GDM1 (cell line): ENCODE measurements around the gene UGT3A1.
"Not testable (repeated sequence)": the region's sequence is repeated elsewhere in the genome, so short reads cannot be mapped to it uniquely, and the experiment has no call there.

Experiments used
- DNase-seq: peaks from one replicate; lab custom pipeline; 2025; lab: John Stamatoyannopoulos, UW

Gene UGT3A1, protein sequence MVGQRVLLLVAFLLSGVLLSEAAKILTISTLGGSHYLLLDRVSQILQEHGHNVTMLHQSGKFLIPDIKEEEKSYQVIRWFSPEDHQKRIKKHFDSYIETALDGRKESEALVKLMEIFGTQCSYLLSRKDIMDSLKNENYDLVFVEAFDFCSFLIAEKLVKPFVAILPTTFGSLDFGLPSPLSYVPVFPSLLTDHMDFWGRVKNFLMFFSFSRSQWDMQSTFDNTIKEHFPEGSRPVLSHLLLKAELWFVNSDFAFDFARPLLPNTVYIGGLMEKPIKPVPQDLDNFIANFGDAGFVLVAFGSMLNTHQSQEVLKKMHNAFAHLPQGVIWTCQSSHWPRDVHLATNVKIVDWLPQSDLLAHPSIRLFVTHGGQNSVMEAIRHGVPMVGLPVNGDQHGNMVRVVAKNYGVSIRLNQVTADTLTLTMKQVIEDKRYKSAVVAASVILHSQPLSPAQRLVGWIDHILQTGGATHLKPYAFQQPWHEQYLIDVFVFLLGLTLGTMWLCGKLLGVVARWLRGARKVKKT

GRCh38 chr5:35990941-35991611, at the start of gene UGT3A1:
Gene UGT3A1 (minus strand): TSS chr5:35991390. CDS start chr5:35991240, 150 bp downstream.
- no peak for DNase-seq

DNA sequence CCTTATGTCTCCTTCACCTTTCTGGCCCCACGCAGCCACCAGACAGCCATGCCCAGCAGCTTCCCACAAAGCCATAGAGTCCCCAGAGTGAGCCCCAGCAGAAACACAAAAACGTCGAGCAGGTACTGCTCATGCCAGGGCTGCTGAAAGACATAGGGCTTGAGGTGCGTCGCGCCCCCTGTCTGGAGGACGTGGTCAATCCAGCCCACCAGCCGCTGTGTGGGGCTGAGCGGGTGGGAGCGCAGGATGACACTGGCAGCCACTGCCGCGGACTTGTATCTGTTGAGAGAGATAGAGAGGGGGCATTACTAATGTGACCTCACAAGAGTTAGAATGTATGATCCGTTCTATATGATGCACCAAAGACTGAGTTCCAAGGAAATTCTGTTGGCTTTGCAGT, 44.5 kb upstream of the UGT3A1 start:
- no peak for DNase-seq

- DNase-seq = not testable (repeated sequence)
Observed at GRCh38 chr5:36034536-36035134, 43.4 kb upstream of the UGT3A1 start.

DNA sequence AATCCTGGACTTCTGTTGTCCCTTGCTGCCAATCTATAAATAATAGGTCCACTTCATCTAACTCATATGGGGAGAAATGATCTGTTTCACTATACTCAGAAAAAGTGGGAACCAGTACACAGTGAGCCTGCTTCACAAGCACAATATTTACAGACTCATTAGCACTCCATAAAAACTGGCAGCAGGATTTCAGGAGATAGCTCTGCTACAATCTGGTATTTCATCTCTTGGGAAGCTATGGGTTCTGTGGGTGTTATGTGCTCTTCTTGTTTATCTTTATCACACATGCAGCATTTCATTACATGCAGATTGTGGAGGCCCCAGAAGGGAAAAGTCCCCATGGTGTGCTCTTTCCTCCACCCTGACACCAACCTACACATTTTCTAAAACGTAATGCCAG, 42.3 kb upstream of the UGT3A1 start:
- no peak for DNase-seq

GRCh38 chr5:36033047-36033446, 41.9 kb upstream of the UGT3A1 start:
- no peak for DNase-seq

DNA sequence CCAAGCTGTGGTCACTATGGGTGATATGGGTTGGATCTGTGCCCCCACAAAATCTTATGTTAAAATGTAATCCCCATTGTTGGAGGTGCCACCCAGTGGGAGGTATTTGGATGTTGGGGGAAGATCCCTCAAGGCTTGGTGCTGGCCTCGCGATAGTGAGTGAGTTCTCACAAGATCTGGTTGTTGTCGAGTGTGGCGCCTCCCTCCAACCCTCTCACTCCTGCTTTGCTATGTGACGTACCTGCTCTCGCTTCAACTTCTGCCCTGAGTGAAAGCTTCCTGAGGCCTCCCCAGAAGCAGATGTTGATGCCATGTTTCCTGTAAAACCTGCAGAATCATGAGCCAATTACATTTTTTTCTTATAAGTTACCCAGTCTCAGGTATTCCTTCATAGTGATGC, 40.0 kb upstream of the UGT3A1 start:
- no peak for DNase-seq

DNA sequence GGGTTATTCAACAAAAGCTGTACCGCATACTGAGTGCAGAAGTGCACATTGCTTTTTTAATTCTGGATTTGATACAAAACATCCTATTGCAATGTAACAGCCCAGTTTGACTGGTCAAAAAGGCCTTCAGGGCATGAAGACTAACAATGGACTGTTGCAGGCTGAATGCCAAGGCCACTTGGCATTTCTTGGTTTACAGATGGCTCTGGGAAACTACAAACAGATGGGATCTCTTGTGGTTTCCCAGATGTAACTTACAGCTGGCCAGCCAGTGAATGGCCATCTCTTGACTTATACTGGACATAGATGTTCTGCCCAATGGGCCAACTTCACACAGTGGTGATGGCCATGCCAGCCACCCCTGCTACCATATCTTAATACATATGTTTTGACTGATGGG, 38.7 kb upstream of the UGT3A1 start:
- no peak for DNase-seq

DNA sequence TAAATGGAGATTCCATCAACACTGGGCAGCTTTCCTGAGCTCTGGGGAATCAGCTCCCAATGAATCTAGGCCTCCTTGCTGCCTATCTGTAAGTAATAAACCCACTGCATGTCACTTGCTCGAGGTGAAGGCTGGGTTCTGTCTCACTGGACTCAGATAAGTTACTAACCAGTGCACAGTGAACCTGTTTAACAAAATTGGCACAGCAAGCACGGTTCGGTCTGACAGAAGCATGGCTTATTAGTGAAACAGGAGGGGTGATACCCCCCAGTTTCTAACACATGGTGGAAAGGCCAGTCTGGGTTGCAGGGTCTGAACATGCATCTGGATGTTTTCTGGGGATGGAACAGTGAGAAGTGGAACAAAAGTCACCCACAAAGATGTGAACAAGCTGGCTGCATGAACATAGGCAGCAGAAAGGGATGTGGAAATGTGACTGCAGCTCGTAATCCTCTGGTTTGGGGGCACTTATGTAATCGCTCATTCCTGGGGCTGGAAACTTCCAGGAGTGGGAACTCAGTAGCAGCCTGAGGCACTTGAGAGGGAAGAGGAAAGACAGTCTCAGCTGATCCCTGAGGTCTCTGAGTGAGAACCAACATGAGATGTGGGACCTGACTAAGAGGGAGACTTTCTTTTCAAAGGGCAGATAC, 37.8 kb upstream of the UGT3A1 start:
- no peak for DNase-seq

DNA sequence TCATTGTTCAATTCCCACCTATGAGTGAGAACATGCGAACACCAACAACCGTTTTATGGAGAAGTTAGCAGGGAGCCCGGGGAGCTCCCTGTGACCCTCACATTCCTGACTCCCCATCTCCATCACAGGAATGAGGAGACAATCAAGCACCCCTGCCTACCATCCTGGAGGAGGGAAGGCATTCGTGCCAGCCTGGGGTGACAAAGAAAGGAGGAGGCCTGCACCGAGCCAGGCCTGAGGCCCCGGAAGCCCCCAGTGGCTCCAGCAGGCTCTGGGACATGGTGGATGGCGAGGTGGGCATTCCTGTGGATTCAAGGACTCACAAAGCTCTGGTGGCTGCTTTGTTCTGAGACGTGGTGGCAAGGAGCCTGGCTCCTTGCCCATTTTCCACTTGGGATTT, 36.5 kb upstream of the UGT3A1 start:
- DNase-seq = no peak

DNA sequence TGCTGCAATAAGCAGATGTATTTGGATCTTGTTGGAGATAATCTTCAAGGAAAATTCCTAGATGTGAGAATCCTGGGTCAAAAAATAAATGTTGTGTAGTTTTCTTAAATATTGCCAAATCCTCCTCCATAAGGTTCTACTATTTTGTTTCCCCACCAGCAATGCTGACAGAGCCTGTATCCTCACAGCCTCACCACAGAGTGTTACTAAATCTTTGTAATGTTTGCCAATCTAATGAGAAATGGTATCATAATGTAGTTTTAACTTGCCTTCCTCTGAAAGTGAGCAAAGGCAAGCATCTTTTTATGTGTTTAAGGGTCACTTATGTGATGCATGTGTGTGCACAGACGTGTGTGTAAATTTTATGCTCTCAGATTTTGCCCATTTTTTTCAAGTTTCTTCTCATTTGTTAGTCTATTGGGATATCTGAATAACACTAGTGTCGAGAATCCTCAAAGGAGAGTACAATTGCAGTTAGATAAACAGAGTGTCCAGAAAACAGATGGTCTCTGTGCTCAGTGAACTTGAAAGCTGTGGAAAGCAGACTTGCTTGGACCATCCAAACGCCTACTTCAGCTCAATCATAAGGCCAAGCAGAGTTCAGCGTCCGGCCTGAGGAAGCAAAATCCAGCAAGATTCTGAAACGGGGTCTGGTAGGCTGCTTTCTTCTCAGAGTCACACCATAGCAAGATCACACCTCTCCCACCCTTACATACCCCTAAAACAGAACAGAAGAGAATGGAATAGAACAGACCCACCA, 35.7 kb upstream of the UGT3A1 start:
- no peak for DNase-seq

DNA sequence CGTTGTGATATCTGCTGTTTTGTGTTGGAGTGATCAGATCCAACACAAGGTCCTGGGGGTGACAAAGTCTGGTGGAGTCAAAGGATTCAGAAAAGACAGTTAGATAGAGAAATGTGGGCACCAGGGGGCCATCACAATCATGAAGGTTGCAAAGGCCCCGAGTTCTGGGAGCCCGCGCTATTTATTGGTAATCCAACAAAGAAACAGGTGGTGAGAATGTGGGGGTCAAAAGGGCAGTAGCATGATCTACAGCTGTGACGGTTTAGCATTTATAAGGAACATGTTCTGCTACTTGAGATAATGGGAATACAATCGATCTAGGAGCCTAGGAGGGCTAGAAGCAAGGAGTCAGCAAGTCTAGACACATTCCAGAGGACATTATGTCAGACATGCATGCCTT, 31.1 kb upstream of the UGT3A1 start:
- DNase-seq = not testable (repeated sequence)

DNA sequence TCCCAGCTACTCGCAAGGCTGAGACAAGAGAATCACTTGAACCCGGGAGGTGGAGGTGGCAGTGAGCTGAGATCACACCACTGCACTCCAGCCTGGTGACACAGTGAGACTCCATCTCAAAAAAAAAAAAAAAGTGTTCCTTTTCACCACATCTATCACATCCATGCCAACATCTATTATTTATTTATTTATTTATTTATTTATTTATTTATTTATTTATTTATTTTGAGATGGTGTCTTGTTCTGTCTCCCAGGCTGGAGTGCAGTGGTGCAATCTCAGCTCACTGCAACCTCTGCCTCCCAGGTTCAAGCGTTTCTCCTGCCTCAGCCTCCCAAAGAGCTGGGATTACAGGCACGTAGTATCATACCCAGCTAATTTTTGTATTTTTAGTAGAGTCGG, 28.4 kb upstream of the UGT3A1 start:
- DNase-seq = not testable (repeated sequence)

DNA sequence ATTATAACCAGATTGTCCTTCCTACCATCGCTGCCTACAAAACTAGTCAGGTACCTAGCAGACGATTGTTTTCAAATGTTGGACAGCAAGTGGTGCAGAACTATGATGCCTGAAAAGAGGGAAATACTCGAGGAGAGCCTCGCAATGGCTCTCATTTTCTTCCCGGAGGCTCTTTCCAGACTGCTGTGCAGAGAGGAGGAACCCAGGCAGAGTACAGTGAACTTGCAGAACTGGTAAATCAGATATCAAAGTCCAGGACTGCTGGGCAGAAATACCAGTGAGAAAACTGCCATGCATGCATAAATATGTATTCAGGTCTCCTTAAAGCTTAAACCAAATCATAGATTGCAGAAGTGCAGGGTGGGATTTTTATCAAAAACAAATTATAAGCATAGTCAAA, 26.4 kb upstream of the UGT3A1 start:
- no peak for DNase-seq

DNA sequence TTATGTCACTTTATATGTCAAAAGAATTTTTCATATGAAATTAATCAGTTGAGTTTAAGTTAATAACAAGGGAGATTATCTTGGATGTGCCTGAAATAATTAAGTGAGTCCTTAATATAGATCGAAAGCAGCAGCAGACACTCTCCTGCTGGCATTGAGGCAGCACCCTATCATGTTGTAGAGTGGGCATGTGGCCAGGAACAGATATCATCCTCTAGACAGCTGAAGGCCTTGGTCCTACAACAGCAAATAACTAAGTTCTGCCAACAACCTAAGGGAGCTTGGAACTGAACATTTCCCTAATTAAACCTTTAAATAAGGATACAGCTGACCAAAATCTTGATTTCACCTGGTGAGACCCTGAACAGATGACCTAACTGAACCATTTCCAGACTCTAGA, 25.8 kb upstream of the UGT3A1 start:
- DNase-seq = no peak

GRCh38 chr5:36013182-36013581, 22.0 kb upstream of the UGT3A1 start:
- no peak for DNase-seq

DNA sequence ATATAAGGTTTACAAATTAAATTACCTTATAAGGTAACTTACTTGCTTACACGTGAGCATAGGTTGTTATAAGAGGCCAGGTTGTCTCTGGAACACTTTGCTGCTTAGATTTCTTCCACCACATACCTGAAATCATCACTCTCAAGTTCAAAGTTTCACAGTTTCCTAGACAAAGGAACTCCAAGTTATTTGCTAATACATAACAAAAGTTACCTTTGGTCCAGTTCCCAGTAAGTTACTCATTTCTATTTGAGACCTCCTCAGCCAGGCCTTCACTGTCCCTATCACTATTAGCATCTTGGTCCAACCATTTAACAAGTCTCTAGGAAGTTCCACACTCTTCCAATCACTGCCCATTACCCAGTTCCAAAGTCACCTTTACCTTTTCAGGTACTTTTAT, 18.5 kb upstream of the UGT3A1 start:
- DNase-seq = no peak

GRCh38 chr5:36007366-36007765, 16.2 kb upstream of the UGT3A1 start:
- DNase-seq = no peak

- DNase-seq = no peak
Observed at GRCh38 chr5:36006163-36006562, 15.0 kb upstream of the UGT3A1 start.

- DNase-seq = no peak
Observed at GRCh38 chr5:36001032-36001431, 9.8 kb upstream of the UGT3A1 start.

DNA sequence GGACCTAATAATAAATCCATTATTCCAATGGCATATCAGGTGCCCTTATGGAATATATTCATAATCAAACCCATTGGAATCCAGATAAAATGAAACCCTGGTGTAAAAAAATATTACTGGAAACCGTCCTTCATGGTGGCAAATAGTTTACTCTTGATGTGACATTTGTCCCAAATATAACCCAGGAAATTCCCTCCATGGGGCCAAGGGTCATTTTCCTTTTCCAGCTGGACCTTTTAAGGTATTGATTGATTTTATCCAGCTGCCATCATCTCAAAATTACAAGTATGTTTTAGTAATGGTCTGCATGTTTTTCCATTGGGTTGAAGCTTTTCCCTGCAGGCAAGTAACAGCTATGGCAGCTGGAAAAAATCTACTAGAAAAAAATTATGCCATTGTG, 8.4 kb upstream of the UGT3A1 start:
- no peak for DNase-seq

DNA sequence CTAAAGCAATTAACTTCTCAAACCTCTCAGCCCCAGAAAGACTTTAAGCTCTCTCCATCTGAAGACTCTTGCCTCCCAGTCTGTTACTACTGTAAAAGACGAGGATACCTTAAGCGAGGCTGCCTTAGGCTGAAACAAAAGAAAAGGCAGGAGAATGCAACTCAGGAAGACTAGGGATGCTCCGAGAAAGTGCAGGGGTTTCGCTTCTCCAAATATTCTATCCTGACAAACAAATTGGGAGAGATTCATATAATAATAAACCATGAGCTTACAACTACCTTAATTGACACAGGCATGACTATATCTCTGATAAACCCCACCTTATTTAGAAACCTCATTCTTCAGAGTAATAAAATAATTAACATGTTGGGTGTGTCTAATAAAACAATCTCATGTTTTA, 4.9 kb upstream of the UGT3A1 start:
- no peak for DNase-seq

GRCh38 chr5:35990520-35990919, 670 bp downstream of the UGT3A1 start:
- no peak for DNase-seq
